Spleen (tissue), 11 donors: ENCODE data around the gene ABHD16B. TPM values are rescaled to one million over a fixed set of nuclear protein-coding genes. Genes with fewer than 3 reads are reported as not detected.
A peak's percentile ranks its signal among the peaks of the same experiment; 100 is the strongest.

Source experiments
- DNase-seq: peaks from one replicate; pipeline ENCODE4 v3.0.0-alpha.2; 2020
- H3K27ac ChIP-seq, 8 donors: fragments of 200-600 bp; sonication (generic) in 7 of 8; 1 replicate in 4 of 8; 2 replicates in 4 of 8; pipeline versions ENCODE4 v1.5.0 to v1.8.0; 2016 to 2021; ENCODE audit warnings: inconsistent platforms in 4 of 8, mild to moderate bottlenecking in 4 of 8, moderate library complexity in 1 of 8
- H3K27me3 ChIP-seq, 7 donors: fragments of 200-600 bp; sonication (generic) in 6 of 7; replicated peaks in 1 of 7; 1 replicate in 4 of 7; 2 replicates in 3 of 7; pipeline versions ENCODE4 v1.5.0 to v1.8.0; 2016 to 2021; ENCODE audit warnings: inconsistent platforms in 3 of 7, mild to moderate bottlenecking in 1 of 7
- H3K36me3 ChIP-seq, 6 donors: fragments of 200-600 bp; sonication (generic) in 5 of 6; 1 replicate in 4 of 6; 2 replicates in 2 of 6; pipeline versions ENCODE4 v1.5.0 to v1.8.0; 2016 to 2021; ENCODE audit warnings: inconsistent platforms in 2 of 6
- H3K4me1 ChIP-seq, 6 donors: fragments of 200-600 bp; sonication (generic) in 5 of 6; 1 replicate in 3 of 6; 2 replicates in 3 of 6; pipeline versions ENCODE4 v1.5.0 to v1.8.0; 2016 to 2021; ENCODE audit warnings: inconsistent platforms in 3 of 6
- H3K4me3 ChIP-seq, 8 donors: fragments of 200-600 bp; sonication (generic) in 7 of 8; 1 replicate in 4 of 8; 2 replicates in 4 of 8; pipeline versions ENCODE4 v1.5.0 to v1.8.0; 2016 to 2021; ENCODE audit warnings: inconsistent platforms in 4 of 8, mild to moderate bottlenecking in 4 of 8, moderate library complexity in 2 of 8
- H3K9me3 ChIP-seq, 8 donors: fragments of 200-600 bp; sonication (generic) in 7 of 8; 1 replicate in 4 of 8; 2 replicates in 4 of 8; pipeline versions ENCODE4 v1.5.0 to v1.8.0; 2016 to 2021; ENCODE audit warnings: inconsistent platforms in 4 of 8
- CTCF ChIP-seq, 11 experiments: fragments of 200-600 bp in 7 of 11; fragments of 450-650 bp in 4 of 11; sonication (generic) in 4 of 11; IDR thresholded peaks in 8 of 11; conservative IDR thresholded peaks in 3 of 11; 1 replicate in 7 of 11; 2 replicates in 4 of 11; pipeline versions ENCODE4 v1.4.0 to v1.8.0; 2016 to 2021; ENCODE audit warnings: antibody characterized with exemption in 11 of 11, inconsistent platforms in 4 of 11, mild to moderate bottlenecking in 1 of 11
- POLR2A ChIP-seq, 3 donors: fragments of 450-650 bp; IDR thresholded peaks; one replicate each; pipeline ENCODE4 v1.5.1; 2017; ENCODE audit warnings: antibody characterized with exemption in 3 of 3, mild to moderate bottlenecking in 1 of 3
- POLR2AphosphoS5 ChIP-seq, 3 donors: sonication (generic); formaldehyde crosslinking; IDR thresholded peaks; one replicate each; pipeline ENCODE4 v1.5.1; 2017; ENCODE audit warnings: antibody characterized with exemption in 3 of 3
- WGBS, 5 donors: extraction: QIAGEN DNeasy Blood & Tissue Kit in 3 of 5; methylation state at CpG; one replicate each; pipeline versions ENCODE4 v1.1.5 to v1.1.7; 2013 to 2018; 5-methylcytosine and 5-hydroxymethylcytosine counted together
- intact Hi-C: fragments of 100-400 bp; cut with DNase I; formaldehyde crosslinking; loops from one replicate; pipeline ENCODE4 v1.15.0; 2023; ENCODE audit warnings: low total_unique reads
- polyA plus RNA-seq, 3 donors: library from polyadenylated mRNA; stranded (reverse); fragments of 200-250 nt; gene quantifications; one replicate each; pipeline ENCODE4 v1.2.1, GENCODE V29; 2013
- total RNA-seq, 7 donors: library from RNA; depleted of rRNA in 3 of 7; stranded (reverse); fragments of >200 nt in 3 of 7; fragmentation: NEBNext Ultra II Directional in 4 of 7; extraction: Animal tissue kit (Norgen Biotek cat#: 25700) in 4 of 7; gene quantifications; one replicate each; pipeline versions ENCODE4 v1.1.0 to v1.2.1, GENCODE V29; 2016 to 2021
- donor health status: healthy with polysubstance abuse.
- donor health status: DM: no; HTN: no; CAD: no; lungs with moderate emphysema.
- donor health status: DM: no; HTN: no; CAD: no.
- donor health status: Bipolar disorder and iron deficiency.
- donor health status: healthy.
- donor health status: DM: no; HTN: no; CAD: no.
- donor health status: DM: yes; HTN: yes; CAD: no.

The ABHD16B gene
- total and polyA plus RNA-seq, 10 donors = 0.49 to 0.86 (median 0.57) TPM; not detected in 7

GRCh38 chr20:63900413-63900812 lies 39.1 kb downstream of the ABHD16B start:
- no peaks in the 10 kb centered on the region for H3K27me3 ChIP-seq
- TF ChIP-seq POLR2A (IDR thresholded peaks at IDR 0.05) (no peak), CTCF (IDR thresholded peaks at IDR 0.05 in 8 of 11, conservative IDR thresholded peaks at IDR 0.05 in 3 of 11) (no peak), POLR2AphosphoS5 (IDR thresholded peaks at IDR 0.05) (no peak)
- H3K9me3 ChIP-seq = no peaks in the 10 kb centered on the region
- H3K27ac ChIP-seq = peak overlapping the region in 7 of 8 donors; percentile 50 to 97 (median 71)
- intact Hi-C loops = no loop called here
- H3K36me3 ChIP-seq = peaks cover 0 to 58% (median 1%) of the 10 kb centered on the region in 6 donors
- no peak for DNase-seq
- H3K4me1 ChIP-seq = peaks cover 21 to 100% (median 86%) of the 10 kb centered on the region in 6 donors
- WGBS, 5 donors = 41 to 62% (median 48%) methylated on average over 3 of the region's 3 CpGs
- peak overlapping the region in 1 of 8 donors; percentile 31 for H3K4me3 ChIP-seq

GRCh38 chr20:63903796-63904561 lies 42.7 kb downstream of the ABHD16B start:
- WGBS, 5 donors = 49 to 84% (median 72%) methylated on average over 11 of the region's 11 CpGs
- H3K27me3 ChIP-seq = no peaks in the 10 kb centered on the region

GRCh38 chr20:63908008-63908682 lies 46.8 kb downstream of the ABHD16B start:
- no peak for DNase-seq
- WGBS, 5 donors = 63 to 77% (median 67%) methylated on average over 14 to 16 of the region's 16 CpGs
- Histone ChIP-seq H3K9me3 (no peaks in the 10 kb centered on the region), H3K4me1 (peaks cover 19 to 100% (median 69%) of the 10 kb centered on the region in 6 donors), H3K4me3 (no peak overlapping the region), H3K27me3 (no peaks in the 10 kb centered on the region), H3K36me3 (peaks cover 0 to 36% (median 0%) of the 10 kb centered on the region in 6 donors), H3K27ac (peak overlapping the region in 3 of 8 donors; percentile 13 to 97 (median 24))
- intact Hi-C loops = loop anchor here (2.0 kb wide), 1 partner anchor 65 kb away; no protein-coding TSS in a partner anchor
- no peak for TF ChIP-seq POLR2AphosphoS5 (IDR thresholded peaks at IDR 0.05)
- no peak for TF ChIP-seq CTCF (IDR thresholded peaks at IDR 0.05 in 8 of 11, conservative IDR thresholded peaks at IDR 0.05 in 3 of 11)
- TF ChIP-seq POLR2A (IDR thresholded peaks at IDR 0.05) = no peak

More at GRCh38 chr20:63903796-63904561, 42.7 kb downstream of the ABHD16B start:
- no peaks in the 10 kb centered on the region for H3K9me3 ChIP-seq
- H3K27ac ChIP-seq = peak overlapping the region in 7 of 8 donors; percentile 39 to 97 (median 71)
- H3K4me1 ChIP-seq = peaks cover 5 to 100% (median 73%) of the 10 kb centered on the region in 6 donors
- intact Hi-C loops = no loop called here
- peaks cover 0 to 45% (median 1%) of the 10 kb centered on the region in 6 donors for H3K36me3 ChIP-seq
- TF ChIP-seq POLR2A (IDR thresholded peaks at IDR 0.05) (no peak), CTCF (IDR thresholded peaks at IDR 0.05 in 8 of 11, conservative IDR thresholded peaks at IDR 0.05 in 3 of 11) (no peak), POLR2AphosphoS5 (IDR thresholded peaks at IDR 0.05) (peak in 1 of 3 donors; percentile 24)
- peak overlapping the region in 1 of 8 donors; percentile 25 for H3K4me3 ChIP-seq
- DNase-seq = no peak
